ENCODE data around the gene DRAM1. TPM values are rescaled to one million over a fixed set of nuclear protein-coding genes. Genes with fewer than 3 reads are reported as not detected.

Gene DRAM1
- total and polyA plus RNA-seq, 10 of the 15 experiments (the other 5 are each of a cell fraction or from before 2014, with no cell fraction given) = 22.4 to 91.5 (median 41.4) TPM

- TF ChIP-seq SIN3A (IDR thresholded peaks at IDR 0.05; ENCODE audit: low read depth, low read length) = no peak
- no peak for TF ChIP-seq WRNIP1 (IDR thresholded peaks at IDR 0.05; ENCODE audit: borderline replicate concordance, low read depth, low read length)
- TF ChIP-seq CHD1 (IDR thresholded peaks at IDR 0.05; ENCODE audit: low read depth, low read length) = no peak
- TF ChIP-seq BCL11A (IDR thresholded peaks at IDR 0.05; ENCODE audit: low read depth, low read length) = peak; percentile 64; the same call in 1 of the 2 replicates
- TF ChIP-seq CUX1 (IDR thresholded peaks at IDR 0.05; ENCODE audit: insufficient replicate concordance, low read depth, low read length) = peak; percentile 49
- no peak for TF ChIP-seq NR2F1 (conservative IDR thresholded peaks at IDR 0.05)
- TF ChIP-seq CBX3 (IDR thresholded peaks at IDR 0.05; ENCODE audit: borderline replicate concordance, low read depth) = no peak
- TF ChIP-seq NFIC (IDR thresholded peaks at IDR 0.05; ENCODE audit: low read depth, low read length) = peak; percentile 71; the same call in 1 of the 2 replicates
- no peak for TF ChIP-seq STAT3 (IDR thresholded peaks at IDR 0.05; ENCODE audit: low read depth, low read length)
- no peak for TF ChIP-seq KDM1A (IDR thresholded peaks at IDR 0.05; ENCODE audit: borderline replicate concordance)
- TF ChIP-seq MTA2 (IDR thresholded peaks at IDR 0.05; ENCODE audit: low read depth) = peak; percentile 77; the same call in 1 of the 2 replicates
- peak; percentile 28; the same call in 1 of the 2 replicates for TF ChIP-seq MXI1 (IDR thresholded peaks at IDR 0.05; ENCODE audit: low read depth, low read length)
- TF ChIP-seq IRF4 (IDR thresholded peaks at IDR 0.05; ENCODE audit: low read depth, low read length) = no peak
- peak in 1 of 2 experiments; percentile 41; a peak in 2 of 4 replicates for TF ChIP-seq IKZF2 (IDR thresholded peaks at IDR 0.05)
- no peak; the same call in 1 of the 2 replicates for TF ChIP-seq POLR2AphosphoS5 (IDR thresholded peaks at IDR 0.05; ENCODE audit: low read length)
- no peak for TF ChIP-seq ZNF217 (IDR thresholded peaks at IDR 0.05)
- TF ChIP-seq CREB1 (IDR thresholded peaks at IDR 0.05; ENCODE audit: low read depth) = no peak
- TF ChIP-seq ZNF687 (IDR thresholded peaks at IDR 0.05) = no peak
- TF ChIP-seq ATF7 (IDR thresholded peaks at IDR 0.05; ENCODE audit: low read depth) = no peak
- TF ChIP-seq BCL3 (IDR thresholded peaks at IDR 0.05; ENCODE audit: borderline replicate concordance, insufficient read depth, low read depth, low read length, poor library complexity, severe bottlenecking) = no peak
- TF ChIP-seq ATF2 (IDR thresholded peaks at IDR 0.05; ENCODE audit: low read length) = peak; percentile 30; the same call in 1 of the 2 replicates
Observed at GRCh38 chr12:101909646-101910045, 32.3 kb downstream of the DRAM1 start (continued).
